PC-3 (cell line): ENCODE results near the gene PRLR.

ENCODE experiments used
- EZH2 ChIP-seq: fragments of 300-600 bp; sonication (generic); IDR thresholded peaks from one replicate; pipeline ENCODE4 v1.6.1; 2017; ENCODE audit warnings: antibody characterized with exemption, mild to moderate bottlenecking, low read length; ENCODE audit not compliant: unreplicated experiment
- TF ChIP-seq, protein P1 (sequence below): fragments of 300-600 bp; sonication (generic); conservative IDR thresholded peaks from 2 replicates; pipeline ENCODE4 v1.5.1; 2017; ENCODE audit warnings: antibody characterized with exemption, low read depth, mild to moderate bottlenecking, low read length

DNA sequence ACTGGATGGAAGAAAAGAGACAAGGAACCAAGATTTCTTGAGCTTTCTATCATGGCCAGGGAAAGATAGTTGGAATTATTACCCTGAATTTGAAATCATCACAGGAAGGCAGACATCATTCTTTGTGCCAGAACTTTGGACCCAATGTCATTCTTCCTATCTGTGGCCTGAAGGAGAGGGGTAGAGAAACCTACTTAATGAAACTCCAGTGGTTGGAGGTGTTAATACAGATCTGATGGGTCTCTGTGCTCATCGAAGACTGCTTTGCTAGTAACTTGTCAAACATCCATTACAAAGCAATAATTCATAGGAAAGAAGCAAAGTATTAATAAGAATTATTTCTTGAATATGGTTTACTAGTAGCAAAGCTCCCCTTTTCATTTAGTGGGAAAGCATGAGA, 26.9 kb downstream of the PRLR start:
- TF ChIP-seq, protein P1, sequence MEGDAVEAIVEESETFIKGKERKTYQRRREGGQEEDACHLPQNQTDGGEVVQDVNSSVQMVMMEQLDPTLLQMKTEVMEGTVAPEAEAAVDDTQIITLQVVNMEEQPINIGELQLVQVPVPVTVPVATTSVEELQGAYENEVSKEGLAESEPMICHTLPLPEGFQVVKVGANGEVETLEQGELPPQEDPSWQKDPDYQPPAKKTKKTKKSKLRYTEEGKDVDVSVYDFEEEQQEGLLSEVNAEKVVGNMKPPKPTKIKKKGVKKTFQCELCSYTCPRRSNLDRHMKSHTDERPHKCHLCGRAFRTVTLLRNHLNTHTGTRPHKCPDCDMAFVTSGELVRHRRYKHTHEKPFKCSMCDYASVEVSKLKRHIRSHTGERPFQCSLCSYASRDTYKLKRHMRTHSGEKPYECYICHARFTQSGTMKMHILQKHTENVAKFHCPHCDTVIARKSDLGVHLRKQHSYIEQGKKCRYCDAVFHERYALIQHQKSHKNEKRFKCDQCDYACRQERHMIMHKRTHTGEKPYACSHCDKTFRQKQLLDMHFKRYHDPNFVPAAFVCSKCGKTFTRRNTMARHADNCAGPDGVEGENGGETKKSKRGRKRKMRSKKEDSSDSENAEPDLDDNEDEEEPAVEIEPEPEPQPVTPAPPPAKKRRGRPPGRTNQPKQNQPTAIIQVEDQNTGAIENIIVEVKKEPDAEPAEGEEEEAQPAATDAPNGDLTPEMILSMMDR, result no peak
- no peak for TF ChIP-seq EZH2
